Retinal pigment epithelial cell (primary cell): ENCODE measurements around the gene LIN37.

Experiments
- DNase-seq: peaks from one replicate; pipeline ENCODE4 v3.0.0-alpha.2; 2010; ENCODE audit warnings: low read depth
- H3K4me3 ChIP-seq: 2 replicates; pipeline ENCODE4 v1.5.1; 2011; ENCODE audit warnings: mild to moderate bottlenecking, low read length, control low read depth, moderate library complexity
- TF ChIP-seq, protein P1 (sequence below): conservative IDR thresholded peaks from 2 replicates; pipeline ENCODE4 v1.5.1; 2011; ENCODE audit warnings: low read depth, low read length, control low read depth, inconsistent platforms

The LIN37 gene, protein sequence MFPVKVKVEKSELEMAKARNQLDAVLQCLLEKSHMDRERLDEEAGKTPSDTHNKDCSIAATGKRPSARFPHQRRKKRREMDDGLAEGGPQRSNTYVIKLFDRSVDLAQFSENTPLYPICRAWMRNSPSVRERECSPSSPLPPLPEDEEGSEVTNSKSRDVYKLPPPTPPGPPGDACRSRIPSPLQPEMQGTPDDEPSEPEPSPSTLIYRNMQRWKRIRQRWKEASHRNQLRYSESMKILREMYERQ

DNA sequence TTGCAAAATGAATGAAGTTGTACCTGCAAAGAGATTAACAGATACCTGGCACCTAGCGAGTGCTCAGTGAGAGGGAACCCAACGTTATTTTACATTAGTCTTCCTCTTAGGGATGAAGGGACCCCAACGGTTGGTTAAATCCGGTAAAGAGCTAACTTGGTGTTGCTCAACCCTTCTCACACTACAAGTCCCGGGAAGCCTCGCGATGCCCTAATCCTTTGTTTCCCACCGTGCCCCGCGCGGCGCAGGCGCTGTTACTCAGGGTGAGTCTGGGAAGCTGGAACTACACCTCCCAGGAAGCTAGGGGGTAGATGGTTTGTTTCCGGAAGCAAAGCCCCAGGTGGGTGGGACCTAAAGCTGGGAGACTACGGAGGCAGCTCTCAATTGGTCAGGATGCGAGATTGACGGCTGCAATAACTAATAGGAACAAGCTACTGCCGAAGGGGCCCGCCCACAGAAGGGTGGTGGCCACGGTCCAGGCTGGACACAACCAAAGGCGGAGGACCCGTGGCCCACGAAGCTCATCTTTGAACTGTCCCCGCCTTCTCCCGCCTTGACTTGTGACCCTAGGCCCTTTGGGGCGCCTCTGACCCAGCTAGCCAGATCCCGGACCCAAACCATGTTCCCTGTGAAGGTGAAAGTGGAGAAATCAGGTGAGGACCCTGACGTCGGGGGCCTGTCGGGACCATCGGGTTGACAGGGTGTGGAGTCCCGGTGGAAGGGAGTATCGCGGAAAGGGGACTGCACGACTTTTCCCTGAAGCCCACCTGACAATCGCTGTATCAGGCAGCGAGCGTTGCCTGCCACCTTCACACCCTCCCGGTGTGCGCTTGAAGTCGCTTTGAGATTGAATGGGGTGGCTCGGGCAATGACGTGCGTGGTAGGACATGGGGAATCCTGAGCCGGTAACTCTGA, at the start of gene LIN37:
LIN37 (plus strand) TSS at position 471 of the 915 bp plus-strand sequence; CDS start at position 620, 149 bp downstream.
- peak; percentile 97 for DNase-seq
- H3K4me3 ChIP-seq, result peak within 1 kb of the TSS; percentile 100
- TF ChIP-seq, protein P1, sequence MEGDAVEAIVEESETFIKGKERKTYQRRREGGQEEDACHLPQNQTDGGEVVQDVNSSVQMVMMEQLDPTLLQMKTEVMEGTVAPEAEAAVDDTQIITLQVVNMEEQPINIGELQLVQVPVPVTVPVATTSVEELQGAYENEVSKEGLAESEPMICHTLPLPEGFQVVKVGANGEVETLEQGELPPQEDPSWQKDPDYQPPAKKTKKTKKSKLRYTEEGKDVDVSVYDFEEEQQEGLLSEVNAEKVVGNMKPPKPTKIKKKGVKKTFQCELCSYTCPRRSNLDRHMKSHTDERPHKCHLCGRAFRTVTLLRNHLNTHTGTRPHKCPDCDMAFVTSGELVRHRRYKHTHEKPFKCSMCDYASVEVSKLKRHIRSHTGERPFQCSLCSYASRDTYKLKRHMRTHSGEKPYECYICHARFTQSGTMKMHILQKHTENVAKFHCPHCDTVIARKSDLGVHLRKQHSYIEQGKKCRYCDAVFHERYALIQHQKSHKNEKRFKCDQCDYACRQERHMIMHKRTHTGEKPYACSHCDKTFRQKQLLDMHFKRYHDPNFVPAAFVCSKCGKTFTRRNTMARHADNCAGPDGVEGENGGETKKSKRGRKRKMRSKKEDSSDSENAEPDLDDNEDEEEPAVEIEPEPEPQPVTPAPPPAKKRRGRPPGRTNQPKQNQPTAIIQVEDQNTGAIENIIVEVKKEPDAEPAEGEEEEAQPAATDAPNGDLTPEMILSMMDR, result no peak

DNA sequence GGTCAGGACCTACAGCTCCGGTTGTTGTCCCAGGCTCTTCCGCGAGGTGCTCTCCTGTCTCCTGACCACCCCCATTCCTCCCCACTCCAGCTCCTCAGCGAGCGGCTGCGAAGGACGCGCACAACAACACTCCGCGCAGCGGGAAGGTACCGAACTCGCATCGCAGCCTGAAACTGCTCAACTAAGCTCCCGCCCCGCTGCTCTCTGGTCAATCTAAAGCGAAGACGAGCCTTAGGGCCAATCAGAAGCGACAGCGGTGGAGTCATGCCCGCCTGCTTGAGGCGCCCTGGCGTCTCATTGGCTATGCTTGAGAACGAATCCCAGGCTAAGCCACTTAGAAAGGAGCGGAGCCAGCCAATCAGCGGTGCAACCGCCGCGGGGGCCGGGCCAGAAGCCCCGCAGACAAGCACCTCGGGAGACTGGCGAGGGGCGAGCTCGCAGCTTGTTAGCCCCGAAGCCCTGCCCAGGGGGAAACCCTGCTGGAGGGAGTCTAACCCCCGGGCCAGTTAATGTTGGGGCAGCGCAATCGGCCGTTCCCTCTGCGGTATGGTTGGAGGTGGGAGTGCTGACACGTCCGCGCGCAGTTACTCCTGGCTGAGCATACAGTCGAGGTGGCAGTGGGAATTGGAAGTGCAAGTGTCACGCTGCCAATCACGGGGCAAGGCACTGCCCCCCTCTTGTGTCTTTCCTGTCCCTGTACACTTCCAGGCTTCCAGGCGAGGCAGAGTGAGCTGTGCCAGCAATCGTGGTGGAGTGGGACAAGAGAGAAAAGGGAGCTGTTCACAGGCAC, 46.0 kb upstream of the LIN37 start:
- H3K4me3 ChIP-seq, result peak overlapping the region; percentile 65
- peak; percentile 91 for DNase-seq
- TF ChIP-seq, protein P1, result no peak

DNA sequence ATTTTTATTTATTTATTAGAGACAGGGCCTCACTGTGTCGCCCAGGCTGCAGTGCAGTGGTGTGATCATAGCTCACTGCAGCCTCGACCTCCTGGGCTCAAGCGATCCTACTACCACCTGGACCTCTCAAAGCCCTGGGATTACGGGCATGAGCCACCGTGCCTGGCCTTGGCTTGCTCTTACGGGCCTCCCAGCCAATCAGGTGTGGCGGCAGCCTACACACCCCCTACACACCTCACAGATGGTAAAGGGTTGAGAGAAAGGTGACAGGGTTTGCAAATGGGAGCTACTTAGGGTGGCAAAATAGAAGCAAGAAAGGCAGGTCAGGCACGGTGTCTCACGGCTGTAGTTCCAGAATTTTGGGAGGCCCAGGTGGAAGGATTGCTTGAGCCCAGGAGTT, 45.0 kb upstream of the LIN37 start:
- TF ChIP-seq, protein P1, result no peak
- no peak overlapping the region for H3K4me3 ChIP-seq

DNA sequence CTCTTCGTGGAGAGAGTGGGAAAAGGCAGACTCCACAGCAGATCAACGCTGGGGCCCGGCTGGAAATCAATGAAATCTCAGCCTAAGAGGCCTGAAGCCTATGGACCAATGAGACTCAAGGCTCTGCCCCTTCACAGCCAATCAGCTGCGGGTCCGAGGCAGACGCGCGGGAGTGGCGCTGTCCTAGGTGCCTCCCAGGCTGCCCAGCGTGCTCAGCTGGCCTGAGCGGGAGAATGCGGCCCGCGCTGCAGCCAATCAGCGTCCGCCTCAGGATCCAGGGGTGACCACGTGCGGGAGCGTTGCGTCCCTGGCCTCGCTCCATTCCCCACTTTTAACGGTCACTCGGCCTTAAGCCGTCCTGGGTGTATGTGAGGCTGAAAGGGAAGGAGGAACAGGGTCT, 44.2 kb upstream of the LIN37 start, which contains the start of gene ZBTB32:
ZBTB32 (plus strand) TSS at position 341 of the 400 bp plus-strand sequence. CDS start 10,069 bp downstream, outside the sequence.
- H3K4me3 ChIP-seq, result no peak within 1 kb of the TSS
- DNase-seq, result no peak
- TF ChIP-seq, protein P1, result no peak

More for the DNA sequence above, 45.0 kb upstream of the LIN37 start:
- DNase-seq, result no peak

DNA sequence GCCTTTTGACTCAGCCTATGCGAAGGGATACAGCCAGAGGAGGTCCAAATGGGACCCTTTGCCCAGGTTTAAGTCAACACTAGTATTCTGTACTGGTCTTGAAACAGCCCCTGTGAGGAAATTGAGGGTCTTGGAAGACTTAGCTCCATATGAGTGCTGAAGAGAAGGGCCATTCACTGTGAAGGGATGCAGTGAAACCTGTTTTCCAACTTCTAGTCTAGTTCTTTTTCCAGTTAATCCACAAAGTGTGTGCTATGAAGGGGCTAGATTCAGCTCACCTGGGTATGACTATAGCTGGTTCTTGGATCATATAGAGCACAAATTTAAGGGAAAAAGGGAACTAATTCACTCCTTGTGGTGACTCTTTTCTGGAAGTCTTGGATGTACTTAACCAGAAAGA, 40.0 kb upstream of the LIN37 start:
- no peak overlapping the region for H3K4me3 ChIP-seq
- no peak for DNase-seq
- TF ChIP-seq, protein P1, result no peak

DNA sequence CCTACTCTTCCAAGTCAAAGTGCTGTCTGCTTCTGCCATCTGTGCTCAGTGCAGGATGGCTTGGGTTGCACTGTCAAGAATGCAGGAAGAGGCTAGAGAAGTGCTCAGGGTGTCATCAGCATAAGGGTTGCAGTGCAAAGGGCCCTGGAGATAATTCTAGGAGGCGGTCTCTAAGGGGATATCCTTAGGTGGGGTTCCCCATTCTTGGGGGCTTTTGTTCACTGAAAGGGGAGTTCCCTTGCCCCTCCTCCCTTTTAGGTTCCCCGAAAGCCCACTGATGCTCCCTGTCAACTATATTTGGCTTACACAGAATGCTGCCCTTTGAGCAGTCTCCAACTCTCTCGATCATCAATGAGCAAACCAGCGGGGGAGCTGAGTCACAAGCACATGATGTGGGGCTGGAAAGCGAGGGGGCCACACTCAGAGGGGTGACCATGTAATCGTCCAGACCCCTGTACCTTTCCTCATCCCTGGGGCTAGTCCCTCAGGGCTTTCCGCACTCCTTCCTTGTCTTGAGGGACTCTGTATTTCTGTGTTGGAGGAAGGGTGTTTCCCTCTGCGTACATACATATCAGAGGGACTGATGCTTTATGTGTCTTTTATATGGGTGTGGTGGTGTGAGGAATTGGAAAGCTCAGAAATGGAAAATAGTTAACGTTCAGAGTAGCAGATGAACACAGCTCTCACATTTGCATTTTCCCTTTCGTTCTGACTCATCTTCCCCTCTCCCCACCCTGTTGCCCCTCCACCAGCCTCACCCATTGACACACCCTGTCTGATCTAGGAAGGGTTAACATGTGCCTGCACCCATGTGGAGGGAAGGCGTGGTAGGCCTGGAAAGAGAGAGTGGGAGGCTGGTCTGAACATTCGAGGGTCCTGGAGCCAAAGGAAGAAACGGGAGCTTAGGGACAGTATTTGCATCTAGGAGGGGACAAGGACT, 37.3 kb upstream of the LIN37 start:
- no peak overlapping the region for H3K4me3 ChIP-seq
- no peak for DNase-seq
- TF ChIP-seq, protein P1, result no peak
